Measurements from ENCODE around the gene HES1. TPM values are rescaled to one million over a fixed set of nuclear protein-coding genes. Genes with fewer than 3 reads are reported as not detected.
A peak's percentile ranks its signal among the peaks of the same experiment; 100 is the strongest.

The HES1 gene
- total and polyA plus RNA-seq, 2 experiments from 2014 or later: 42.7 to 60.8 TPM

DNA sequence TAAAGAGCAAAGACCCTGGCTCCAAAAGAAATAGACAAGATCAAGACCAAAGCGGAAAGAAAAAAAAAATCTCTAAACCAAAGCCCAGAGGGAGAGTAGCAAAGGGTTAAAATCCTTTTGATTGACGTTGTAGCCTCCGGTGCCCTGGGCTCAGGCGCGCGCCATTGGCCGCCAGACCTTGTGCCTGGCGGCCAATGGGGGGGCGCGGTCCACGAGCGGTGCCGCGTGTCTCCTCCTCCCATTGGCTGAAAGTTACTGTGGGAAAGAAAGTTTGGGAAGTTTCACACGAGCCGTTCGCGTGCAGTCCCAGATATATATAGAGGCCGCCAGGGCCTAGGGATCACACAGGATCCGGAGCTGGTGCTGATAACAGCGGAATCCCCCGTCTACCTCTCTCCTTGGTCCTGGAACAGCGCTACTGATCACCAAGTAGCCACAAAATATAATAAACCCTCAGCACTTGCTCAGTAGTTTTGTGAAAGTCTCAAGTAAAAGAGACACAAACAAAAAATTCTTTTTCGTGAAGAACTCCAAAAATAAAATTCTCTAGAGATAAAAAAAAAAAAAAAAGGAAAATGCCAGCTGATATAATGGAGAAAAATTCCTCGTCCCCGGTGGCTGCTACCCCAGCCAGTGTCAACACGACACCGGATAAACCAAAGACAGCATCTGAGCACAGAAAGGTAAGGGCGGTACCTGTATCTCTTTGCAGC lies at the start of gene HES1 (continued):
- TF ChIP-seq EZH2phosphoT487 (IDR thresholded peaks at IDR 0.05; ENCODE audit: unreplicated experiment): no peak

DNA sequence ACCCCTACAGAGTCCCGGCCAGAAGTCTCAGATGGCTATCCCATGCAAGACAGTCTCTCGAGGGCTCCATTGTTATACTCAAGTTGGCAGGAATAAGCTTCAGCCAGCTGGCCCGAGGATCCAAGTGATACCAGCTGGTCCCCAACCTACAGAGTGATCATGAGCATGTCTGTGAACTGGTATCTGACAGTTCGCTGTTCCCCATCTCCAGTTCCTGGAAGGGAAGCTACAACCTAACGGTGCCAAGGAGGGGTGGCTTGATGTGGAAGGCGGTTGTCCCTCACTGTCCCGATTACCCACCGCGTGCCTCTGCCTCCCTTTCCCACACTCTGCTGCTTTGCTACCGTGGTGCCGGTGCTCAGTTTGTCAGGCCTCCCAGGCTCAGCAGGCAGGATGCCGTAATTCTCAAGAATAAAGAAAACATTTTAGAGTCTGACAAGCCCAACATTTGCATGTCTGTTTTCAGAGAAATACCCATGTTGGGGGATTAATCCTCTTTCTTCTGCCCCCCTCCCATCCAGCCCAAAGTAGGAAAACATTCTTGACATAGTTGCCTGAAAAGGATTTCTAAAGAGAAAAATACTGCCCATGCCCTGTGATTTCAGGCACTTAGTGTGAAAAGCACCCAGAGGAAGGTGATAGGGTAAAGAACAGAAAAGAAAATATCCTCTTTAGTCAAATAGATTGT lies 49.4 kb upstream of the HES1 start:
- Mint-ChIP-seq H3K4me3 (no peak overlapping the region), H3K9me3 (no peaks in the 10 kb centered on the region), H3K27me3 (ENCODE audit: insufficient read depth, low read depth, poor library complexity) (peaks cover 10% of the 10 kb centered on the region), H3K27ac (no peak overlapping the region), H3K36me3 (ENCODE audit: low read depth) (no peaks in the 10 kb centered on the region), H3K4me1 (peaks cover 36% of the 10 kb centered on the region)
- DNase-seq (ENCODE audit: low spot score): peak; percentile 70
- H3K9me2 ChIP-seq (ENCODE audit: insufficient read depth): peaks cover 8% of the 10 kb centered on the region; the same call in 1 of the 2 replicates
- no peaks in the 10 kb centered on the region for H3K79me2 ChIP-seq (replicated peaks; ENCODE audit: insufficient read depth)
- H3K4me2 ChIP-seq: peak overlapping the region; percentile 61
- H2AFZ ChIP-seq: peak overlapping the region; percentile 54; the same call in 1 of the 2 replicates
- no peaks in the 10 kb centered on the region for H4K20me1 ChIP-seq (replicated peaks; ENCODE audit: insufficient read depth)
- no peaks in the 10 kb centered on the region for H3K27me3 ChIP-seq (ENCODE audit: insufficient read depth)
- H3K27ac ChIP-seq (ENCODE audit: low read depth): peak overlapping the region; percentile 58; the same call in 1 of the 2 replicates
- peaks cover 24% of the 10 kb centered on the region for H3K4me1 ChIP-seq (ENCODE audit: insufficient read depth)
- H3K4me3 ChIP-seq: no peak overlapping the region
- H3K36me3 ChIP-seq (ENCODE audit: insufficient read depth): no peaks in the 10 kb centered on the region
- no peaks in the 10 kb centered on the region; the same call in 1 of the 2 replicates for H3F3A ChIP-seq (replicated peaks; ENCODE audit: low read depth)
- ATAC-seq: peak; percentile 68
- TF ChIP-seq, protein P1, sequence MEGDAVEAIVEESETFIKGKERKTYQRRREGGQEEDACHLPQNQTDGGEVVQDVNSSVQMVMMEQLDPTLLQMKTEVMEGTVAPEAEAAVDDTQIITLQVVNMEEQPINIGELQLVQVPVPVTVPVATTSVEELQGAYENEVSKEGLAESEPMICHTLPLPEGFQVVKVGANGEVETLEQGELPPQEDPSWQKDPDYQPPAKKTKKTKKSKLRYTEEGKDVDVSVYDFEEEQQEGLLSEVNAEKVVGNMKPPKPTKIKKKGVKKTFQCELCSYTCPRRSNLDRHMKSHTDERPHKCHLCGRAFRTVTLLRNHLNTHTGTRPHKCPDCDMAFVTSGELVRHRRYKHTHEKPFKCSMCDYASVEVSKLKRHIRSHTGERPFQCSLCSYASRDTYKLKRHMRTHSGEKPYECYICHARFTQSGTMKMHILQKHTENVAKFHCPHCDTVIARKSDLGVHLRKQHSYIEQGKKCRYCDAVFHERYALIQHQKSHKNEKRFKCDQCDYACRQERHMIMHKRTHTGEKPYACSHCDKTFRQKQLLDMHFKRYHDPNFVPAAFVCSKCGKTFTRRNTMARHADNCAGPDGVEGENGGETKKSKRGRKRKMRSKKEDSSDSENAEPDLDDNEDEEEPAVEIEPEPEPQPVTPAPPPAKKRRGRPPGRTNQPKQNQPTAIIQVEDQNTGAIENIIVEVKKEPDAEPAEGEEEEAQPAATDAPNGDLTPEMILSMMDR (conservative IDR thresholded peaks at IDR 0.05; ENCODE audit: low read depth in 2 of 2): no peak
- TF ChIP-seq, protein P2, sequence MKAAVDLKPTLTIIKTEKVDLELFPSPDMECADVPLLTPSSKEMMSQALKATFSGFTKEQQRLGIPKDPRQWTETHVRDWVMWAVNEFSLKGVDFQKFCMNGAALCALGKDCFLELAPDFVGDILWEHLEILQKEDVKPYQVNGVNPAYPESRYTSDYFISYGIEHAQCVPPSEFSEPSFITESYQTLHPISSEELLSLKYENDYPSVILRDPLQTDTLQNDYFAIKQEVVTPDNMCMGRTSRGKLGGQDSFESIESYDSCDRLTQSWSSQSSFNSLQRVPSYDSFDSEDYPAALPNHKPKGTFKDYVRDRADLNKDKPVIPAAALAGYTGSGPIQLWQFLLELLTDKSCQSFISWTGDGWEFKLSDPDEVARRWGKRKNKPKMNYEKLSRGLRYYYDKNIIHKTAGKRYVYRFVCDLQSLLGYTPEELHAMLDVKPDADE (IDR thresholded peaks at IDR 0.05): no peak
- no peak for TF ChIP-seq ZNF114 (CRISPR knock-in tag; IDR thresholded peaks at IDR 0.05)
- TF ChIP-seq CREB1 (CRISPR knock-in tag; IDR thresholded peaks at IDR 0.05; ENCODE audit: low read depth): no peak
- TF ChIP-seq STAT1 (IDR thresholded peaks at IDR 0.05; ENCODE audit: unreplicated experiment): no peak
- no peak for TF ChIP-seq ZNF331 (CRISPR knock-in tag; IDR thresholded peaks at IDR 0.05; ENCODE audit: low read depth)
- TF ChIP-seq NANOG (IDR thresholded peaks at IDR 0.05; ENCODE audit: borderline replicate concordance): no peak
- TF ChIP-seq, protein P3, sequence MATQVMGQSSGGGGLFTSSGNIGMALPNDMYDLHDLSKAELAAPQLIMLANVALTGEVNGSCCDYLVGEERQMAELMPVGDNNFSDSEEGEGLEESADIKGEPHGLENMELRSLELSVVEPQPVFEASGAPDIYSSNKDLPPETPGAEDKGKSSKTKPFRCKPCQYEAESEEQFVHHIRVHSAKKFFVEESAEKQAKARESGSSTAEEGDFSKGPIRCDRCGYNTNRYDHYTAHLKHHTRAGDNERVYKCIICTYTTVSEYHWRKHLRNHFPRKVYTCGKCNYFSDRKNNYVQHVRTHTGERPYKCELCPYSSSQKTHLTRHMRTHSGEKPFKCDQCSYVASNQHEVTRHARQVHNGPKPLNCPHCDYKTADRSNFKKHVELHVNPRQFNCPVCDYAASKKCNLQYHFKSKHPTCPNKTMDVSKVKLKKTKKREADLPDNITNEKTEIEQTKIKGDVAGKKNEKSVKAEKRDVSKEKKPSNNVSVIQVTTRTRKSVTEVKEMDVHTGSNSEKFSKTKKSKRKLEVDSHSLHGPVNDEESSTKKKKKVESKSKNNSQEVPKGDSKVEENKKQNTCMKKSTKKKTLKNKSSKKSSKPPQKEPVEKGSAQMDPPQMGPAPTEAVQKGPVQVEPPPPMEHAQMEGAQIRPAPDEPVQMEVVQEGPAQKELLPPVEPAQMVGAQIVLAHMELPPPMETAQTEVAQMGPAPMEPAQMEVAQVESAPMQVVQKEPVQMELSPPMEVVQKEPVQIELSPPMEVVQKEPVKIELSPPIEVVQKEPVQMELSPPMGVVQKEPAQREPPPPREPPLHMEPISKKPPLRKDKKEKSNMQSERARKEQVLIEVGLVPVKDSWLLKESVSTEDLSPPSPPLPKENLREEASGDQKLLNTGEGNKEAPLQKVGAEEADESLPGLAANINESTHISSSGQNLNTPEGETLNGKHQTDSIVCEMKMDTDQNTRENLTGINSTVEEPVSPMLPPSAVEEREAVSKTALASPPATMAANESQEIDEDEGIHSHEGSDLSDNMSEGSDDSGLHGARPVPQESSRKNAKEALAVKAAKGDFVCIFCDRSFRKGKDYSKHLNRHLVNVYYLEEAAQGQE (IDR thresholded peaks at IDR 0.05; ENCODE audit: unreplicated experiment): no peak
- TF ChIP-seq, protein P4, sequence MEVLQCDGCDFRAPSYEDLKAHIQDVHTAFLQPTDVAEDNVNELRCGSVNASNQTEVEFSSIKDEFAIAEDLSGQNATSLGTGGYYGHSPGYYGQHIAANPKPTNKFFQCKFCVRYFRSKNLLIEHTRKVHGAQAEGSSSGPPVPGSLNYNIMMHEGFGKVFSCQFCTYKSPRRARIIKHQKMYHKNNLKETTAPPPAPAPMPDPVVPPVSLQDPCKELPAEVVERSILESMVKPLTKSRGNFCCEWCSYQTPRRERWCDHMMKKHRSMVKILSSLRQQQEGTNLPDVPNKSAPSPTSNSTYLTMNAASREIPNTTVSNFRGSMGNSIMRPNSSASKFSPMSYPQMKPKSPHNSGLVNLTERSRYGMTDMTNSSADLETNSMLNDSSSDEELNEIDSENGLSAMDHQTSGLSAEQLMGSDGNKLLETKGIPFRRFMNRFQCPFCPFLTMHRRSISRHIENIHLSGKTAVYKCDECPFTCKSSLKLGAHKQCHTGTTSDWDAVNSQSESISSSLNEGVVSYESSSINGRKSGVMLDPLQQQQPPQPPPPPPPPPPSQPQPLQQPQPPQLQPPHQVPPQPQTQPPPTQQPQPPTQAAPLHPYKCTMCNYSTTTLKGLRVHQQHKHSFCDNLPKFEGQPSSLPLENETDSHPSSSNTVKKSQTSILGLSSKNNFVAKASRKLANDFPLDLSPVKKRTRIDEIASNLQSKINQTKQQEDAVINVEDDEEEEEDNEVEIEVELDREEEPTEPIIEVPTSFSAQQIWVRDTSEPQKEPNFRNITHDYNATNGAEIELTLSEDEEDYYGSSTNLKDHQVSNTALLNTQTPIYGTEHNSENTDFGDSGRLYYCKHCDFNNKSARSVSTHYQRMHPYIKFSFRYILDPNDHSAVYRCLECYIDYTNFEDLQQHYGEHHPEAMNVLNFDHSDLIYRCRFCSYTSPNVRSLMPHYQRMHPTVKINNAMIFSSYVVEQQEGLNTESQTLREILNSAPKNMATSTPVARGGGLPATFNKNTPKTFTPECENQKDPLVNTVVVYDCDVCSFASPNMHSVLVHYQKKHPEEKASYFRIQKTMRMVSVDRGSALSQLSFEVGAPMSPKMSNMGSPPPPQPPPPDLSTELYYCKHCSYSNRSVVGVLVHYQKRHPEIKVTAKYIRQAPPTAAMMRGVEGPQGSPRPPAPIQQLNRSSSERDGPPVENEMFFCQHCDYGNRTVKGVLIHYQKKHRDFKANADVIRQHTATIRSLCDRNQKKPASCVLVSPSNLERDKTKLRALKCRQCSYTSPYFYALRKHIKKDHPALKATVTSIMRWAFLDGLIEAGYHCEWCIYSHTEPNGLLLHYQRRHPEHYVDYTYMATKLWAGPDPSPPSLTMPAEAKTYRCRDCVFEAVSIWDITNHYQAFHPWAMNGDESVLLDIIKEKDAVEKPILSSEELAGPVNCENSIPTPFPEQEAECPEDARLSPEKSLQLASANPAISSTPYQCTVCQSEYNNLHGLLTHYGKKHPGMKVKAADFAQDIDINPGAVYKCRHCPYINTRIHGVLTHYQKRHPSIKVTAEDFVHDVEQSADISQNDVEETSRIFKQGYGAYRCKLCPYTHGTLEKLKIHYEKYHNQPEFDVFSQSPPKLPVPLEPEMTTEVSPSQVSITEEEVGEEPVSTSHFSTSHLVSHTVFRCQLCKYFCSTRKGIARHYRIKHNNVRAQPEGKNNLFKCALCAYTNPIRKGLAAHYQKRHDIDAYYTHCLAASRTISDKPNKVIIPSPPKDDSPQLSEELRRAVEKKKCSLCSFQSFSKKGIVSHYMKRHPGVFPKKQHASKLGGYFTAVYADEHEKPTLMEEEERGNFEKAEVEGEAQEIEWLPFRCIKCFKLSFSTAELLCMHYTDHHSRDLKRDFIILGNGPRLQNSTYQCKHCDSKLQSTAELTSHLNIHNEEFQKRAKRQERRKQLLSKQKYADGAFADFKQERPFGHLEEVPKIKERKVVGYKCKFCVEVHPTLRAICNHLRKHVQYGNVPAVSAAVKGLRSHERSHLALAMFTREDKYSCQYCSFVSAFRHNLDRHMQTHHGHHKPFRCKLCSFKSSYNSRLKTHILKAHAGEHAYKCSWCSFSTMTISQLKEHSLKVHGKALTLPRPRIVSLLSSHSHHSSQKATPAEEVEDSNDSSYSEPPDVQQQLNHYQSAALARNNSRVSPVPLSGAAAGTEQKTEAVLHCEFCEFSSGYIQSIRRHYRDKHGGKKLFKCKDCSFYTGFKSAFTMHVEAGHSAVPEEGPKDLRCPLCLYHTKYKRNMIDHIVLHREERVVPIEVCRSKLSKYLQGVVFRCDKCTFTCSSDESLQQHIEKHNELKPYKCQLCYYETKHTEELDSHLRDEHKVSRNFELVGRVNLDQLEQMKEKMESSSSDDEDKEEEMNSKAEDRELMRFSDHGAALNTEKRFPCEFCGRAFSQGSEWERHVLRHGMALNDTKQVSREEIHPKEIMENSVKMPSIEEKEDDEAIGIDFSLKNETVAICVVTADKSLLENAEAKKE (CRISPR knock-in tag; IDR thresholded peaks at IDR 0.05): no peak
- no peak for TF ChIP-seq EZH2 (IDR thresholded peaks at IDR 0.05; ENCODE audit: low read depth, unreplicated experiment)
